Neural cell (in vitro differentiated cells): ENCODE measurements around the gene TMEM131L.

Source experiments
- EP300 ChIP-seq: fragments of 450-650 bp; conservative IDR thresholded peaks from 2 replicates; pipeline ENCODE4 v1.6.1; 2014; ENCODE audit warnings: antibody characterized with exemption, mild to moderate bottlenecking, moderate library complexity; ENCODE audit not compliant: poor library complexity, severe bottlenecking
- EZH2 ChIP-seq: fragments of 200-600, 300-800 bp; shearing (Covaris generic), sonication (generic); IDR thresholded peaks from 2 replicates; pipeline ENCODE4 v1.6.1; 2014; ENCODE audit warnings: antibody characterized with exemption, low read length, borderline replicate concordance, mild to moderate bottlenecking; ENCODE audit not compliant: insufficient read depth, poor library complexity, severe bottlenecking
- MXI1 ChIP-seq: fragments of 450-650 bp; conservative IDR thresholded peaks from 2 replicates; pipeline ENCODE4 v1.6.1; 2014; ENCODE audit warnings: antibody characterized with exemption, mild to moderate bottlenecking; ENCODE audit not compliant: poor library complexity, severe bottlenecking
- RAD21 ChIP-seq: fragments of 450-650 bp; conservative IDR thresholded peaks from 2 replicates; pipeline ENCODE4 v1.6.1; 2014; ENCODE audit warnings: antibody characterized with exemption, mild to moderate bottlenecking, moderate library complexity
- SMC3 ChIP-seq: fragments of 450-650 bp; conservative IDR thresholded peaks from 2 replicates; pipeline ENCODE4 v1.6.1; 2014; ENCODE audit warnings: antibody characterized with exemption, mild to moderate bottlenecking, moderate library complexity; ENCODE audit not compliant: poor library complexity
- TAF1 ChIP-seq: IDR thresholded peaks from 2 replicates; pipeline ENCODE4 v1.6.1; 2012; ENCODE audit warnings: low read depth
- TF ChIP-seq, protein P1 (sequence below): IDR thresholded peaks from 2 replicates; pipeline ENCODE4 v1.6.1; 2012; ENCODE audit warnings: borderline replicate concordance
- TF ChIP-seq, protein P2 (sequence below): fragments of 450-650 bp; IDR thresholded peaks from 2 replicates; pipeline ENCODE4 v1.5.1; 2014; ENCODE audit warnings: antibody characterized with exemption, mild to moderate bottlenecking, moderate library complexity; ENCODE audit not compliant: poor library complexity, severe bottlenecking

DNA sequence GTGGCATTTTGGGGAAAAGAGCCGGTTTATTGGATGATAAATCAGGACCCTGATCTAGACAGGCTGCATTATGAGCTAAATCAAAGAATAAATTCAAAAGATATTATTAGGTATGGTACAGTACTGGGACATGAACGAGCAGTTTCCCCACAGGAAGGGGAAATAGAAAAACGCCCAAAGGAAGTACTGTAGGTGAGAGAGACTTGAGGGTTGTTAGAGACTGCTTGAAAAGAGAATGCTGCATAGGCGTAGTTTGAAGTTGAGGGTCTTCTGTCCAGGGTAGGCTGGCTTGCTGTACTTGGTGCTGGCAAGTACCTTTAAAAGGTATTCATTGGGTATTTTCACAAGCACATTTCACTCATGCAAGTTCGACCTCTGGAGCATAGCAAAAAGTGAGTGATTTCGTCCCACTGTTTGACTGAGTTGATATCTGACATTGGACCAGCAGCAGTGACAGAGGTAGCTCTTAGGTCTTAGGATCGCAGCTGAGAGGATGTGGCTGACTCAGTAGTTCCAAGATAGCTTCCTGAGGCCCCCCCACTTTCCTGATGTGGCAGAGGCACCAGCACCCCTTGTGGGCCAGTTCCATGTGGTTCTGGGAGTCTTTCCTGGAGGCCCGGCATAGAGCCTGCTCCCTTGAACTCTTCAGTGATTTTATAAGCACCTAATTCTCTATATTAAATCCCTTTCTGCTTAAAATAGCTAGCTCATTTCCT lies 64.3 kb downstream of the TMEM131L start:
- TF ChIP-seq, protein P1, sequence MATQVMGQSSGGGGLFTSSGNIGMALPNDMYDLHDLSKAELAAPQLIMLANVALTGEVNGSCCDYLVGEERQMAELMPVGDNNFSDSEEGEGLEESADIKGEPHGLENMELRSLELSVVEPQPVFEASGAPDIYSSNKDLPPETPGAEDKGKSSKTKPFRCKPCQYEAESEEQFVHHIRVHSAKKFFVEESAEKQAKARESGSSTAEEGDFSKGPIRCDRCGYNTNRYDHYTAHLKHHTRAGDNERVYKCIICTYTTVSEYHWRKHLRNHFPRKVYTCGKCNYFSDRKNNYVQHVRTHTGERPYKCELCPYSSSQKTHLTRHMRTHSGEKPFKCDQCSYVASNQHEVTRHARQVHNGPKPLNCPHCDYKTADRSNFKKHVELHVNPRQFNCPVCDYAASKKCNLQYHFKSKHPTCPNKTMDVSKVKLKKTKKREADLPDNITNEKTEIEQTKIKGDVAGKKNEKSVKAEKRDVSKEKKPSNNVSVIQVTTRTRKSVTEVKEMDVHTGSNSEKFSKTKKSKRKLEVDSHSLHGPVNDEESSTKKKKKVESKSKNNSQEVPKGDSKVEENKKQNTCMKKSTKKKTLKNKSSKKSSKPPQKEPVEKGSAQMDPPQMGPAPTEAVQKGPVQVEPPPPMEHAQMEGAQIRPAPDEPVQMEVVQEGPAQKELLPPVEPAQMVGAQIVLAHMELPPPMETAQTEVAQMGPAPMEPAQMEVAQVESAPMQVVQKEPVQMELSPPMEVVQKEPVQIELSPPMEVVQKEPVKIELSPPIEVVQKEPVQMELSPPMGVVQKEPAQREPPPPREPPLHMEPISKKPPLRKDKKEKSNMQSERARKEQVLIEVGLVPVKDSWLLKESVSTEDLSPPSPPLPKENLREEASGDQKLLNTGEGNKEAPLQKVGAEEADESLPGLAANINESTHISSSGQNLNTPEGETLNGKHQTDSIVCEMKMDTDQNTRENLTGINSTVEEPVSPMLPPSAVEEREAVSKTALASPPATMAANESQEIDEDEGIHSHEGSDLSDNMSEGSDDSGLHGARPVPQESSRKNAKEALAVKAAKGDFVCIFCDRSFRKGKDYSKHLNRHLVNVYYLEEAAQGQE, result no peak
- TF ChIP-seq EZH2 (no peak), MXI1 (no peak), EP300 (no peak), TAF1 (no peak), RAD21 (no peak), SMC3 (no peak)
- TF ChIP-seq, protein P2, sequence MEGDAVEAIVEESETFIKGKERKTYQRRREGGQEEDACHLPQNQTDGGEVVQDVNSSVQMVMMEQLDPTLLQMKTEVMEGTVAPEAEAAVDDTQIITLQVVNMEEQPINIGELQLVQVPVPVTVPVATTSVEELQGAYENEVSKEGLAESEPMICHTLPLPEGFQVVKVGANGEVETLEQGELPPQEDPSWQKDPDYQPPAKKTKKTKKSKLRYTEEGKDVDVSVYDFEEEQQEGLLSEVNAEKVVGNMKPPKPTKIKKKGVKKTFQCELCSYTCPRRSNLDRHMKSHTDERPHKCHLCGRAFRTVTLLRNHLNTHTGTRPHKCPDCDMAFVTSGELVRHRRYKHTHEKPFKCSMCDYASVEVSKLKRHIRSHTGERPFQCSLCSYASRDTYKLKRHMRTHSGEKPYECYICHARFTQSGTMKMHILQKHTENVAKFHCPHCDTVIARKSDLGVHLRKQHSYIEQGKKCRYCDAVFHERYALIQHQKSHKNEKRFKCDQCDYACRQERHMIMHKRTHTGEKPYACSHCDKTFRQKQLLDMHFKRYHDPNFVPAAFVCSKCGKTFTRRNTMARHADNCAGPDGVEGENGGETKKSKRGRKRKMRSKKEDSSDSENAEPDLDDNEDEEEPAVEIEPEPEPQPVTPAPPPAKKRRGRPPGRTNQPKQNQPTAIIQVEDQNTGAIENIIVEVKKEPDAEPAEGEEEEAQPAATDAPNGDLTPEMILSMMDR, result no peak
